GM23338 (cell line): ENCODE results near the gene DAPK1. TPM values are rescaled to one million over a fixed set of nuclear protein-coding genes. Genes with fewer than 3 reads are reported as not detected.
A peak's percentile ranks its signal among the peaks of the same experiment; 100 is the strongest.
"Not testable (repeated sequence)": the region's sequence is repeated elsewhere in the genome, so short reads cannot be mapped to it uniquely, and the experiment has no call there.

Experiments
- ATAC-seq: fragments of 200-7000 bp; cut with Tn5 transposase; 3 replicates; pipeline ENCODE4 v1.9.1; 2020
- DNase-seq: peaks from one replicate; pipeline ENCODE4 v3.0.0-alpha.2; 2015; ENCODE audit warnings: low spot score
- H2AFZ ChIP-seq: fragments of 200-600 bp; sonication (generic); 2 replicates; pipeline ENCODE4 v1.8.0; 2016; ENCODE audit warnings: antibody characterized with exemption, mild to moderate bottlenecking, moderate library complexity
- H3F3A ChIP-seq: fragments of 200-600 bp; sonication (generic); replicated peaks from 2 replicates; pipeline ENCODE4 v1.8.0; 2017; ENCODE audit warnings: antibody characterized with exemption, mixed run types, low read depth
- H3K27ac ChIP-seq: fragments of 200-600 bp; sonication (generic); 2 replicates; pipeline ENCODE4 v1.6.1; 2016; ENCODE audit warnings: low read depth
- H3K27me3 ChIP-seq: fragments of 200-600 bp; sonication (generic); 2 replicates; pipeline ENCODE4 v1.8.0; 2016; ENCODE audit warnings: mild to moderate bottlenecking, mixed run types, moderate library complexity; ENCODE audit not compliant: insufficient read depth
- H3K36me3 ChIP-seq: fragments of 200-600 bp; sonication (generic); 2 replicates; pipeline ENCODE4 v1.8.0; 2016; ENCODE audit warnings: mild to moderate bottlenecking; ENCODE audit not compliant: insufficient read depth
- H3K4me1 ChIP-seq: fragments of 200-600 bp; sonication (generic); 2 replicates; pipeline ENCODE4 v1.8.0; 2016; ENCODE audit warnings: mild to moderate bottlenecking, moderate library complexity; ENCODE audit not compliant: insufficient read depth
- H3K4me2 ChIP-seq: fragments of 200-600 bp; sonication (generic); 2 replicates; pipeline ENCODE4 v1.7.1; 2017; ENCODE audit warnings: mixed run types
- H3K4me3 ChIP-seq: fragments of 200-600 bp; sonication (generic); 2 replicates; pipeline ENCODE4 v1.6.1; 2016; ENCODE audit warnings: mixed run types
- H3K79me2 ChIP-seq: fragments of 200-600 bp; sonication (generic); replicated peaks from 2 replicates; pipeline ENCODE4 v1.8.0; 2017; ENCODE audit warnings: mild to moderate bottlenecking; ENCODE audit not compliant: insufficient read depth
- H3K9me2 ChIP-seq: fragments of 200-600 bp; sonication (generic); 2 replicates; pipeline ENCODE4 v1.8.0; 2017; ENCODE audit not compliant: insufficient read depth
- H4K20me1 ChIP-seq: fragments of 200-600 bp; sonication (generic); replicated peaks from 2 replicates; pipeline ENCODE4 v1.8.0; 2017; ENCODE audit warnings: mild to moderate bottlenecking; ENCODE audit not compliant: insufficient read depth
- H3K27ac Mint-ChIP-seq: 2 replicates; pipeline ENCODE4 v1.8.0; 2020; ENCODE audit warnings: inconsistent platforms, mild to moderate bottlenecking, moderate library complexity, mixed read lengths
- H3K27me3 Mint-ChIP-seq: 3 replicates; pipeline ENCODE4 v1.8.0; 2022; ENCODE audit warnings: low read depth, mild to moderate bottlenecking, moderate library complexity, mixed read lengths, inconsistent platforms; ENCODE audit not compliant: insufficient read depth, poor library complexity
- H3K36me3 Mint-ChIP-seq: 3 replicates; pipeline ENCODE4 v1.8.0; 2021; ENCODE audit warnings: low read depth, mild to moderate bottlenecking, inconsistent platforms, moderate library complexity, mixed read lengths
- H3K4me1 Mint-ChIP-seq: 3 replicates; pipeline ENCODE4 v1.8.0; 2020; ENCODE audit warnings: mild to moderate bottlenecking, inconsistent platforms, mixed read lengths
- H3K4me3 Mint-ChIP-seq: 3 replicates; pipeline ENCODE4 v1.8.0; 2021; ENCODE audit warnings: moderate library complexity, mild to moderate bottlenecking, inconsistent platforms, mixed read lengths
- H3K9me3 Mint-ChIP-seq: 3 replicates; pipeline ENCODE4 v1.8.0; 2020; ENCODE audit warnings: moderate library complexity, mild to moderate bottlenecking, inconsistent platforms, mixed read lengths
- CREB1 ChIP-seq: fragments of 250-450 bp; sonication (Bioruptor Pico); IDR thresholded peaks from 2 replicates; pipeline ENCODE4 v1.5.0; 2020; ENCODE audit warnings: low read depth, mild to moderate bottlenecking, moderate library complexity
- CTCF ChIP-seq, 2 experiments: fragments of 200-600 bp in 1 of 2; sonication (generic) in 1 of 2; conservative IDR thresholded peaks; 2 replicates each; pipeline versions ENCODE4 v1.5.1 to v1.6.1; 2016 to 2017; ENCODE audit warnings: antibody characterized with exemption in 2 of 2, low read depth in 2 of 2, mild to moderate bottlenecking in 2 of 2, moderate library complexity in 1 of 2
- EZH2 ChIP-seq: fragments of 200-600 bp; sonication (generic); IDR thresholded peaks from one replicate; pipeline ENCODE4 v1.8.0; 2017; ENCODE audit warnings: antibody characterized with exemption, mild to moderate bottlenecking, low read depth; ENCODE audit not compliant: unreplicated experiment
- JUNB ChIP-seq: IDR thresholded peaks from one replicate; pipeline ENCODE4 v1.6.1; 2016; ENCODE audit warnings: antibody characterized with exemption; ENCODE audit not compliant: unreplicated experiment
- NANOG ChIP-seq: IDR thresholded peaks from 2 replicates; pipeline ENCODE4 v1.6.1; 2016; ENCODE audit warnings: antibody characterized with exemption, borderline replicate concordance
- REST ChIP-seq: IDR thresholded peaks from one replicate; pipeline ENCODE4 v1.6.1; 2018; ENCODE audit warnings: antibody characterized with exemption; ENCODE audit not compliant: unreplicated experiment
- ZNF114 ChIP-seq: fragments of 250-450 bp; sonication (Bioruptor Pico); IDR thresholded peaks from 2 replicates; pipeline ENCODE4 v1.5.0; 2020; ENCODE audit warnings: mild to moderate bottlenecking, moderate library complexity
- ZNF331 ChIP-seq: fragments of 250-450 bp; sonication (Bioruptor Pico); IDR thresholded peaks from 2 replicates; pipeline ENCODE4 v1.5.0; 2020; ENCODE audit warnings: low read depth, mild to moderate bottlenecking, moderate library complexity
- polyA plus RNA-seq: library from polyadenylated mRNA; unstranded; fragments of >200 nt; fragmentation: Nextera tagmentation; extraction: Ambion mirVana; gene quantifications from 2 replicates; pipeline ENCODE4 v1.2.1, GENCODE V29; 2016
- total RNA-seq: library from RNA; depleted of rRNA; stranded (reverse); fragments of >200 nt; shearing (Covaris generic); gene quantifications from 2 replicates; pipeline ENCODE4 v1.2.3, GENCODE V29; 2014

Gene DAPK1
- total and polyA plus RNA-seq, 2 experiments from 2014 or later = 37.0 to 134 TPM

- Histone ChIP-seq H2AFZ (peak overlapping the region; percentile 67; the same call in 1 of the 2 replicates), H4K20me1 (no peaks in the 10 kb centered on the region), H3K79me2 (no peaks in the 10 kb centered on the region), H3K36me3 (0 out of 2 replicates have a peak, but pooled peaks cover 5% of the 10 kb centered on the region), H3K27ac (no peak overlapping the region), H3K4me1 (no peaks in the 10 kb centered on the region), H3K27me3 (no peaks in the 10 kb centered on the region), H3K4me3 (no peak overlapping the region), H3F3A (no peaks in the 10 kb centered on the region), H3K4me2 (no peak overlapping the region), H3K9me2 (no peaks in the 10 kb centered on the region)
- H3K9me3 Mint-ChIP-seq = peaks cover 26% of the 10 kb centered on the region
- no peak for DNase-seq
- peaks cover 7% of the 10 kb centered on the region; the same call in 2 of the 3 replicates for H3K36me3 Mint-ChIP-seq
- no peak for TF ChIP-seq REST
- TF ChIP-seq NANOG = no peak
- no peak for TF ChIP-seq EZH2
- no peak for TF ChIP-seq ZNF331 (CRISPR knock-in tag)
- TF ChIP-seq CTCF (conservative IDR thresholded peaks at IDR 0.05; ENCODE audit: low read depth in 2 of 2) = no peak
- TF ChIP-seq ZNF114 = no peak
- TF ChIP-seq JUNB = no peak
- TF ChIP-seq CREB1 = no peak
- H3K4me3 Mint-ChIP-seq = no peak overlapping the region
- no peaks in the 10 kb centered on the region for H3K27me3 Mint-ChIP-seq
- ATAC-seq = no peak
- no peak overlapping the region for H3K27ac Mint-ChIP-seq
- H3K4me1 Mint-ChIP-seq = peaks cover 4% of the 10 kb centered on the region
Measured at GRCh38 chr9:87742813-87743428, 245.3 kb downstream of the DAPK1 start.

GRCh38 chr9:87744247-87744646 lies 246.6 kb downstream of the DAPK1 start:
- not testable (repeated sequence) for H3F3A ChIP-seq, H4K20me1 ChIP-seq, H3K27me3 Mint-ChIP-seq, H3K27ac ChIP-seq, H2AFZ ChIP-seq, H3K27me3 ChIP-seq, H3K4me2 ChIP-seq, H3K79me2 ChIP-seq, H3K9me2 ChIP-seq, H3K4me3 ChIP-seq, H3K27ac Mint-ChIP-seq, H3K4me1 ChIP-seq, DNase-seq, ATAC-seq, H3K36me3 ChIP-seq, H3K4me3 Mint-ChIP-seq, H3K36me3 Mint-ChIP-seq
- H3K4me1 Mint-ChIP-seq = peaks cover 15% of the 10 kb centered on the region
- H3K9me3 Mint-ChIP-seq = peaks cover 17% of the 10 kb centered on the region
